Testis (tissue), 2 donors: ENCODE measurements around the gene KBTBD12.

Source experiments
- POLR2A ChIP-seq: fragments of 450-650 bp; IDR thresholded peaks from one replicate; pipeline ENCODE4 v1.6.1; 2017; ENCODE audit warnings: antibody characterized with exemption, mild to moderate bottlenecking, moderate library complexity
- TF ChIP-seq, protein P1 (sequence below), 3 experiments: fragments of 450-650 bp in 2 of 3; fragments of 200-600 bp in 1 of 3; sonication (generic) in 1 of 3; IDR thresholded peaks; one replicate each; pipeline ENCODE4 v1.5.1; 2016 to 2019; ENCODE audit warnings: antibody characterized with exemption in 3 of 3, mild to moderate bottlenecking in 2 of 3, moderate library complexity in 1 of 3

DNA sequence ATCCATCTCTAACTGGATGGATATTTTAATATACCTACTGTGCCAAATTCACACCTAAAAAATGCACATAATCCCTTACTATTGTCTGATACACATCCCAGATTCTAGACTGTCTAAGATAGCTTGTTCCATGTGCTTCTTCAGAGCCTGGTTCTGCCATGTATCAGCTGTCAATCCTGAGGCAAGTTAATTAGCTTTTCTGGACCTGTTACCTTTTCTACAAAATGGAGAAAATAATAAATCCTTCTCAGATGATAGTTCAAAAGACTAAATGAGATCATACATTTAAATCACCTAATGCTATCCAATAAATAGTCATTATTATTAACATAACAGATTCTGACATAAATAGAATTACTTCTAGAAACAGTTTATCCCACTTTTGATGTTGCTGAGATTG, 66.1 kb downstream of the KBTBD12 start:
- no peak for TF ChIP-seq POLR2A
- TF ChIP-seq, protein P1, sequence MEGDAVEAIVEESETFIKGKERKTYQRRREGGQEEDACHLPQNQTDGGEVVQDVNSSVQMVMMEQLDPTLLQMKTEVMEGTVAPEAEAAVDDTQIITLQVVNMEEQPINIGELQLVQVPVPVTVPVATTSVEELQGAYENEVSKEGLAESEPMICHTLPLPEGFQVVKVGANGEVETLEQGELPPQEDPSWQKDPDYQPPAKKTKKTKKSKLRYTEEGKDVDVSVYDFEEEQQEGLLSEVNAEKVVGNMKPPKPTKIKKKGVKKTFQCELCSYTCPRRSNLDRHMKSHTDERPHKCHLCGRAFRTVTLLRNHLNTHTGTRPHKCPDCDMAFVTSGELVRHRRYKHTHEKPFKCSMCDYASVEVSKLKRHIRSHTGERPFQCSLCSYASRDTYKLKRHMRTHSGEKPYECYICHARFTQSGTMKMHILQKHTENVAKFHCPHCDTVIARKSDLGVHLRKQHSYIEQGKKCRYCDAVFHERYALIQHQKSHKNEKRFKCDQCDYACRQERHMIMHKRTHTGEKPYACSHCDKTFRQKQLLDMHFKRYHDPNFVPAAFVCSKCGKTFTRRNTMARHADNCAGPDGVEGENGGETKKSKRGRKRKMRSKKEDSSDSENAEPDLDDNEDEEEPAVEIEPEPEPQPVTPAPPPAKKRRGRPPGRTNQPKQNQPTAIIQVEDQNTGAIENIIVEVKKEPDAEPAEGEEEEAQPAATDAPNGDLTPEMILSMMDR (IDR thresholded peaks at IDR 0.05) = no peak
